ENCODE measurements around the gene NAV3. TPM values are rescaled to one million over a fixed set of nuclear protein-coding genes. Genes with fewer than 3 reads are reported as not detected.
"Not testable (repeated sequence)": the region's sequence is repeated elsewhere in the genome, so short reads cannot be mapped to it uniquely, and the experiment has no call there.

Gene NAV3
- total RNA-seq, 5 donors from 2014 or later (not counting 1 experiment from before 2014, with no cell fraction given), result 0.26 TPM; not detected in 4

DNA sequence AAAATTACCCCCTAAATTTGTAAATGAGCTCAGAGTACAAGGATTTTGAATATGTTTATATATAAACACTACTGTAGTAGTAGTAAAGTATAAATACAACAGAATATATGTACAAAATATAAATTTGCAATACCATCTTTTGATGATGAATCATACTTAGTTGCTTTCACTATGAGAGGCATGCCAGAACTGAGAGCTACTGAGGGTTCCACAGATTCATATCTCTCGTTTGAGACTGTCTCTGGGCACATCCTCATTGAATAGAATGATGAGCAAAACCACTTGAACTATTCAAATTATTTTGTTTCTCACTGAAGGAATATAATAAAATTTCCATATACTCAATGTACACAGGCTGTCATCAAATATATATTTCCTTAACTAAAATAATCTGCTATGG, 417.6 kb downstream of the NAV3 start:
- no peaks in the 10 kb centered on the region for H3K36me3 Mint-ChIP-seq
- ATAC-seq (replicated peaks in 1 of 4) (no peak), DNase-seq (no peak)
- peaks cover 3 to 12% (median 4%) of the 10 kb centered on the region in 3 donors for H3K9me3 Mint-ChIP-seq
- H3K27me3 Mint-ChIP-seq, result no peaks in the 10 kb centered on the region
- no peak overlapping the region for H3K27ac Mint-ChIP-seq
- H3K4me1 Mint-ChIP-seq, result no peaks in the 10 kb centered on the region
- Histone ChIP-seq H3K27ac (ENCODE audit: low read length) (no peak overlapping the region), H3K9me3 (no peaks in the 10 kb centered on the region), H3K27me3 (replicated peaks in 1 of 2; ENCODE audit: control insufficient read depth in 2 of 2, extremely low read depth in 1 of 2, insufficient read depth in 2 of 2, low read length in 1 of 2) (no peaks in the 10 kb centered on the region), H3K4me1 (ENCODE audit: control insufficient read depth in 1 of 2, extremely low read depth in 1 of 2, insufficient read depth in 2 of 2, low read length in 2 of 2) (no peaks in the 10 kb centered on the region), H3K36me3 (ENCODE audit: control insufficient read depth in 2 of 2, extremely low read depth in 1 of 2, insufficient read depth in 1 of 2, low read length in 1 of 2) (no peaks in the 10 kb centered on the region), H3K4me3 (ENCODE audit: control insufficient read depth in 1 of 2, extremely low read depth in 1 of 2, low read length in 1 of 2) (no peak overlapping the region)
- WGBS (ENCODE audit: insufficient coverage), result no CpG with 5 or more reads among the region's 1 CpG
- ChIA-PET POLR2A (no interaction called here), CTCF (no interaction called here)
- H3K4me3 Mint-ChIP-seq, result no peak overlapping the region

DNA sequence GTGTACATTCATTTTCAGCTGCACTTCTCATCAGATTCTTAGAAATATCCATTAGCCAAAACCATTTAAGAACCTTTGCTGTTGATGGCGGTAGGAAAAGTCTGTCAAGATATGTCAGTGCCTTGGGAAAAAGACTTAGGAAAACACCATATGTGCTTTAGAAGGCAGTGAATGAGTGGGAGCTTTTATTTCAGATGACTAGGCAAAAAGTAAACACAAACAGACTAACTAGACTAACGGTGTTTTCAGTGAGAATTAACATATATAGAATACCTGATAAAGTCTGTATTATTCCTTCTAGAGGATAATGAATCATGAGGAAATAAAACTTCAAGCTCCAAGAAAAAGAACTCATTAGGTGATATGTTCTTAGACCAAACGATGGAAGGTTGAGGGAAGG, 418.9 kb downstream of the NAV3 start:
- ChIA-PET CTCF (no interaction called here), POLR2A (no interaction called here)
- no peak overlapping the region for H3K27ac Mint-ChIP-seq
- peaks cover 2 to 15% (median 3%) of the 10 kb centered on the region in 3 donors for H3K9me3 Mint-ChIP-seq
- no peak overlapping the region for H3K4me3 Mint-ChIP-seq
- no peaks in the 10 kb centered on the region for H3K36me3 Mint-ChIP-seq
- ATAC-seq (replicated peaks in 1 of 4), result no peak
- H3K4me1 Mint-ChIP-seq, result no peaks in the 10 kb centered on the region
- Histone ChIP-seq H3K36me3 (ENCODE audit: control insufficient read depth in 2 of 2, extremely low read depth in 1 of 2, insufficient read depth in 1 of 2, low read length in 1 of 2) (no peaks in the 10 kb centered on the region), H3K27me3 (replicated peaks in 1 of 2; ENCODE audit: control insufficient read depth in 2 of 2, extremely low read depth in 1 of 2, insufficient read depth in 2 of 2, low read length in 1 of 2) (no peaks in the 10 kb centered on the region), H3K27ac (ENCODE audit: low read length) (no peak overlapping the region), H3K4me3 (ENCODE audit: control insufficient read depth in 1 of 2, extremely low read depth in 1 of 2, low read length in 1 of 2) (no peak overlapping the region), H3K4me1 (ENCODE audit: control insufficient read depth in 1 of 2, extremely low read depth in 1 of 2, insufficient read depth in 2 of 2, low read length in 2 of 2) (no peaks in the 10 kb centered on the region), H3K9me3 (no peaks in the 10 kb centered on the region)
- 40% methylated on average over 1 of the region's 3 CpGs for WGBS (ENCODE audit: insufficient coverage)
- DNase-seq, result no peak
- no peaks in the 10 kb centered on the region for H3K27me3 Mint-ChIP-seq

DNA sequence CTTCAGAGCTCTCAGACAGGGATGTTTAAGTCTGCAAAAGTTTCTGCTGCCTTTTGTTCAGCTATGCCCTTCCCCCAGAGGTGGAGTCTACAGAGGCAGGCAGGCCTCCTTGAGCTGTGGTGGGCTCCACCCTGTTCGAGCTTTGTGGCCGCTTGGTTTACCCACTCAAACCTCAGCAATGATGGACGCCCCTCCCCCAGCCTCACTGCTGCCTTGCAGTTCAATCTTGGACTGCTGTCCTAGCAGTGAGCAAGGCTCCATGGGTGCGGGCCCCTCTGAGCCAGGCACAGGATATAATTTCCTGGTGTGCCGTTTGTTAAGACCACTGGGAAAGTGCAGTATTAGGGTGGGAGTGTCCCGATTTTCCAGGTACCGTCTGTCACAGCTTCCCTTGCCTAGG, 427.0 kb downstream of the NAV3 start:
- H3K9me3 ChIP-seq; CTCF ChIA-PET; POLR2A ChIA-PET; DNase-seq; H3K27me3 Mint-ChIP-seq; H3K4me3 Mint-ChIP-seq; H3K36me3 ChIP-seq (ENCODE audit: control insufficient read depth in 2 of 2, extremely low read depth in 1 of 2, insufficient read depth in 1 of 2, low read length in 1 of 2); H3K27me3 ChIP-seq (replicated peaks in 1 of 2; ENCODE audit: control insufficient read depth in 2 of 2, extremely low read depth in 1 of 2, insufficient read depth in 2 of 2, low read length in 1 of 2); H3K36me3 Mint-ChIP-seq; H3K4me3 ChIP-seq (ENCODE audit: control insufficient read depth in 1 of 2, extremely low read depth in 1 of 2, low read length in 1 of 2); H3K27ac Mint-ChIP-seq; H3K4me1 Mint-ChIP-seq; H3K4me1 ChIP-seq (ENCODE audit: control insufficient read depth in 1 of 2, extremely low read depth in 1 of 2, insufficient read depth in 2 of 2, low read length in 2 of 2); ATAC-seq (replicated peaks in 1 of 4); H3K27ac ChIP-seq (ENCODE audit: low read length): not testable (repeated sequence)
- WGBS (ENCODE audit: insufficient coverage), result 100% methylated on average over 3 of the region's 7 CpGs
- H3K9me3 Mint-ChIP-seq, result peaks cover 13 to 21% (median 18%) of the 10 kb centered on the region in 3 donors

DNA sequence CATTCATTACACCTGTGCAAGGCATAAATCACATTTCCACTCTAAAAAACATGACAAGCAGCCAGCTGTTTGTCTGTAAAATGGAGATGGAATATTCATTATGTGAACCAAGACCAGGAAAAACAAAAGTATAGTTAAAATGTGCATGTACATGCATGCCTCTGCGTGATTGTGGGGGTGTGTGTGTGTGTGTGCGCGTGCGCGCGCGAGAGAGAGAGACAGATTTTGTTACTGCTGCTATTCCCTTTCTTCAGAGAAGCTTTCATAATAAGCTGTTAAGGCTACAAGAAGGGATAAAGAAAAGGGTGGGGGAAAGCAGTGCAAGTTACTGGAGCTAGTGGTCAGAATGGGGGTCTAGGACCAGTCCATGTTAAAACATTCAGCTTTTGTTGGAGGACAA, 430.3 kb downstream of the NAV3 start:
- Mint-ChIP-seq H3K36me3 (no peaks in the 10 kb centered on the region), H3K4me1 (no peaks in the 10 kb centered on the region), H3K4me3 (no peak overlapping the region), H3K27me3 (no peaks in the 10 kb centered on the region), H3K9me3 (peaks cover 5 to 21% (median 7%) of the 10 kb centered on the region in 3 donors), H3K27ac (no peak overlapping the region)
- no peaks in the 10 kb centered on the region for H3K9me3 ChIP-seq
- 96% methylated on average over 7 of the region's 7 CpGs for WGBS (ENCODE audit: insufficient coverage)
- no peaks in the 10 kb centered on the region for H3K4me1 ChIP-seq (ENCODE audit: control insufficient read depth in 1 of 2, extremely low read depth in 1 of 2, insufficient read depth in 2 of 2, low read length in 2 of 2)
- ATAC-seq (replicated peaks in 1 of 4), result no peak
- no peak for DNase-seq
- no peak overlapping the region for H3K27ac ChIP-seq (ENCODE audit: low read length)
- H3K36me3 ChIP-seq (ENCODE audit: control insufficient read depth in 2 of 2, extremely low read depth in 1 of 2, insufficient read depth in 1 of 2, low read length in 1 of 2), result no peaks in the 10 kb centered on the region
- CTCF ChIA-PET, result no interaction called here
- POLR2A ChIA-PET, result no interaction called here
- no peak overlapping the region for H3K4me3 ChIP-seq (ENCODE audit: control insufficient read depth in 1 of 2, extremely low read depth in 1 of 2, low read length in 1 of 2)
- no peaks in the 10 kb centered on the region for H3K27me3 ChIP-seq (replicated peaks in 1 of 2; ENCODE audit: control insufficient read depth in 2 of 2, extremely low read depth in 1 of 2, insufficient read depth in 2 of 2, low read length in 1 of 2)

DNA sequence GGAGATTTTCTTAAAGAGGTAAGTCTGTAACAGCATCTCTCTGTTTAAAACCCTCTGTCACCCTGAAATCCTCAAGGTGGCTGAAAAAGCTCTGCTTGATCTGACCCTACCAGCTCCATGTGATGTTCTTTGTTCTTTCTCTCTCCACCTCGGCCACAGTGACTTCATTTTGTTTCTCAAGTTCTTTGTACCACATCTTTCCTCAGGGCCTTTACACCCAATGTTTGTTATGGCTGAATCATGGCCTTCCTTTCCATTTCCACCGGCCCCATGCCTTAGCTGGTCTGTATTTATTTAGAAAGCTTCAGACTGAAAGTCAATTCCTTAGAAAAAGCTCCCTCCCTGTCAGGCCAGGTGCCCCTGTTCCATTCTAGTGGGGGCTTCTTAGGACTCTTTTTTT, 431.2 kb downstream of the NAV3 start:
- Mint-ChIP-seq H3K9me3 (peaks cover 4 to 15% (median 5%) of the 10 kb centered on the region in 3 donors), H3K27ac (no peak overlapping the region), H3K27me3 (no peaks in the 10 kb centered on the region), H3K4me3 (no peak overlapping the region), H3K4me1 (no peaks in the 10 kb centered on the region), H3K36me3 (no peaks in the 10 kb centered on the region)
- POLR2A ChIA-PET, result no interaction called here
- Histone ChIP-seq H3K27ac (ENCODE audit: low read length) (no peak overlapping the region), H3K27me3 (replicated peaks in 1 of 2; ENCODE audit: control insufficient read depth in 2 of 2, extremely low read depth in 1 of 2, insufficient read depth in 2 of 2, low read length in 1 of 2) (no peaks in the 10 kb centered on the region), H3K9me3 (no peaks in the 10 kb centered on the region), H3K36me3 (ENCODE audit: control insufficient read depth in 2 of 2, extremely low read depth in 1 of 2, insufficient read depth in 1 of 2, low read length in 1 of 2) (no peaks in the 10 kb centered on the region), H3K4me1 (ENCODE audit: control insufficient read depth in 1 of 2, extremely low read depth in 1 of 2, insufficient read depth in 2 of 2, low read length in 2 of 2) (no peaks in the 10 kb centered on the region), H3K4me3 (ENCODE audit: control insufficient read depth in 1 of 2, extremely low read depth in 1 of 2, low read length in 1 of 2) (no peak overlapping the region)
- WGBS (ENCODE audit: insufficient coverage), result 17% methylated on average over 1 of the region's 2 CpGs
- CTCF ChIA-PET, result interaction anchor here in 1 of 2 donors (0.6 kb wide), 1 partner anchor 457 kb away, joined by 3 read pairs; no protein-coding TSS in a partner anchor
- DNase-seq (no peak), ATAC-seq (replicated peaks in 1 of 4) (no peak)
